Ascending aorta (tissue), 2 donors: ENCODE measurements around the gene INO80D. TPM values are rescaled to one million over a fixed set of nuclear protein-coding genes. Genes with fewer than 3 reads are reported as not detected.

Source experiments
- DNase-seq, 2 donors: peaks; one replicate each; pipeline ENCODE4 v3.0.0-alpha.2; 2019; ENCODE audit warnings: low spot score in 2 of 2
- H3K27ac ChIP-seq, 2 donors: fragments of 200-600 bp; sonication (generic); one replicate each; pipeline ENCODE4 v1.5.1; 2016 to 2017; ENCODE audit warnings: mild to moderate bottlenecking in 1 of 2
- H3K27me3 ChIP-seq: fragments of 200-600 bp; sonication (generic); one replicate; pipeline ENCODE4 v1.5.1; 2017
- H3K36me3 ChIP-seq, 2 donors: fragments of 200-600 bp; sonication (generic); one replicate each; pipeline ENCODE4 v1.5.1; 2016
- H3K4me1 ChIP-seq, 2 donors: fragments of 200-600 bp; sonication (generic); one replicate each; pipeline ENCODE4 v1.5.1; 2016 to 2017; ENCODE audit warnings: mild to moderate bottlenecking in 1 of 2
- H3K4me3 ChIP-seq, 2 donors: fragments of 200-600 bp; sonication (generic); one replicate each; pipeline ENCODE4 v1.5.1; 2016 to 2017; ENCODE audit warnings: mild to moderate bottlenecking in 1 of 2
- H3K9me3 ChIP-seq, 2 donors: fragments of 200-600 bp; sonication (generic); one replicate each; pipeline ENCODE4 v1.5.1; 2016
- intact Hi-C: fragments of 100-400 bp; cut with DNase I; formaldehyde crosslinking; loops from one replicate; pipeline ENCODE4 v1.15.1; 2023
- total RNA-seq: library from RNA; depleted of rRNA; stranded (reverse); fragments of >200 nt; gene quantifications from one replicate; pipeline ENCODE4 v1.1.0, GENCODE V29; 2016
- TF ChIP-seq, protein P1 (sequence below), 3 experiments: fragments of 200-600 bp in 2 of 3; fragments of 450-650 bp in 1 of 3; sonication (generic) in 2 of 3; IDR thresholded peaks; one replicate each; pipeline ENCODE4 v1.5.1; 2016 to 2019; ENCODE audit warnings: antibody characterized with exemption in 3 of 3, mild to moderate bottlenecking in 1 of 3, moderate library complexity in 1 of 3

Gene INO80D
- total RNA-seq, 1 donor from 2014 or later = 10.1 TPM

DNA sequence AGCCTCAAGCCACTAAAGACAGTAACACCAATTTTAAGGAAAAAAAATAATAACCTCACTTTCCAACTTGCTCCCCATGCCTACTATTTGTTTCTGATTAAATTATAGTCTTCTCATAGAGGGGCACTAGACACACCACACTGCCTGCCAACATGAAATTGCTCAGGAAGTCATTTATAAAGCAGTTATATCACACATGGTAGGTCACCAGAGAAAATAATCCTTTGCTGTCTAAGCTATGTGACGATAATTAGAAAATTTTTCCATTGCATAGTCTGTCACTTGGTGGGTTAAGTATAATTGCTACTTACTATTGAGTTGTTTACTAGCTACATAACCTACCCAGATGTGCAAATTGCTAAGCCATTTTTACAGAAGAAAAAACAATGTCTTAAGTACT, 85.2 kb downstream of the INO80D start:
- Histone ChIP-seq H3K27ac (no peak overlapping the region), H3K4me3 (no peak overlapping the region), H3K4me1 (no peaks in the 10 kb centered on the region), H3K9me3 (no peaks in the 10 kb centered on the region), H3K27me3 (no peaks in the 10 kb centered on the region), H3K36me3 (peaks cover 19 to 31% of the 10 kb centered on the region in 2 donors)
- TF ChIP-seq, protein P1, sequence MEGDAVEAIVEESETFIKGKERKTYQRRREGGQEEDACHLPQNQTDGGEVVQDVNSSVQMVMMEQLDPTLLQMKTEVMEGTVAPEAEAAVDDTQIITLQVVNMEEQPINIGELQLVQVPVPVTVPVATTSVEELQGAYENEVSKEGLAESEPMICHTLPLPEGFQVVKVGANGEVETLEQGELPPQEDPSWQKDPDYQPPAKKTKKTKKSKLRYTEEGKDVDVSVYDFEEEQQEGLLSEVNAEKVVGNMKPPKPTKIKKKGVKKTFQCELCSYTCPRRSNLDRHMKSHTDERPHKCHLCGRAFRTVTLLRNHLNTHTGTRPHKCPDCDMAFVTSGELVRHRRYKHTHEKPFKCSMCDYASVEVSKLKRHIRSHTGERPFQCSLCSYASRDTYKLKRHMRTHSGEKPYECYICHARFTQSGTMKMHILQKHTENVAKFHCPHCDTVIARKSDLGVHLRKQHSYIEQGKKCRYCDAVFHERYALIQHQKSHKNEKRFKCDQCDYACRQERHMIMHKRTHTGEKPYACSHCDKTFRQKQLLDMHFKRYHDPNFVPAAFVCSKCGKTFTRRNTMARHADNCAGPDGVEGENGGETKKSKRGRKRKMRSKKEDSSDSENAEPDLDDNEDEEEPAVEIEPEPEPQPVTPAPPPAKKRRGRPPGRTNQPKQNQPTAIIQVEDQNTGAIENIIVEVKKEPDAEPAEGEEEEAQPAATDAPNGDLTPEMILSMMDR (IDR thresholded peaks at IDR 0.05) = no peak
- intact Hi-C loops = no loop called here
- DNase-seq = no peak

DNA sequence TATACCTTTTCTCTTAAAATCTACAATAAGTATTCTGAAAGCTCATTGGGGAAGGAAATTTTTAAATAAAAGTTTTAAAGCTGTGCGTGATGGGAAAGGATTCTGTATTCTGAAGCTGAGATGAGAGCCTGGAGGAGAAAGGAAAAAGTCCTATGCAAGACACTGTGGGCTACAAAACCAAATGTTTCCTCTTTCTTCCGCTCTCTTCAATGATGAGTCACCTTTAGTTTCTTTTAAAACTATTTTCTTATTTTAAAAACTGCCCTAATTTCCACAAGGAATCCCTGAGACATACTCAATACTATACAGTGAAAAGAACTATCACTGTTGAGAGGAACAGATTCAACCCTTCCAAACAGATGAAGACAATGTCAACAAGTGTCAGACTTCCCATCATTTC, 87.4 kb downstream of the INO80D start:
- intact Hi-C loops = no loop called here
- Histone ChIP-seq H3K4me1 (no peaks in the 10 kb centered on the region), H3K4me3 (no peak overlapping the region), H3K27ac (no peak overlapping the region), H3K27me3 (no peaks in the 10 kb centered on the region), H3K36me3 (peaks cover 0 to 9% of the 10 kb centered on the region in 2 donors), H3K9me3 (no peaks in the 10 kb centered on the region)
- DNase-seq = no peak
- TF ChIP-seq, protein P1 (IDR thresholded peaks at IDR 0.05) = no peak

DNA sequence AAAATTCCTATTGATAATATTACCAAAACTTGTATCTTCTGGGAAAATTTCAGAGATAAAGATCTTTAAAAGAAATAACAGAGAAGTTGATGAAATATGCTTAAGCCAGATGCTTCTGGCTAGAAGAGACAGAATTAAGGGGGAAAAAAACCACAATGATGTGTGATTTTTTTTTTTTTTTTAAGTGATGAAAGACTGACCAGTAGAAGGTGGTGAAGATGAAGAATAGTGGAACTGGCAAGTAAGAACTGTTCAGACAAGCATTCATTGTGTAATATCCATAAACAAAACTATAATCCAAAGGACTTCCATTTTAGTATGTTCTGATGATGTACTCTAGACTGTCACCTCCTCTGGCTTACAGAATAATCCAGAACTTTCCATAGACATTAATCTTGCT, 89.8 kb downstream of the INO80D start:
- Histone ChIP-seq H3K27ac (no peak overlapping the region), H3K4me3 (no peak overlapping the region), H3K4me1 (no peaks in the 10 kb centered on the region), H3K9me3 (no peaks in the 10 kb centered on the region), H3K36me3 (peaks cover 0 to 26% of the 10 kb centered on the region in 2 donors), H3K27me3 (no peaks in the 10 kb centered on the region)
- no peak for DNase-seq
- intact Hi-C loops = no loop called here
- TF ChIP-seq, protein P1 (IDR thresholded peaks at IDR 0.05) = no peak

DNA sequence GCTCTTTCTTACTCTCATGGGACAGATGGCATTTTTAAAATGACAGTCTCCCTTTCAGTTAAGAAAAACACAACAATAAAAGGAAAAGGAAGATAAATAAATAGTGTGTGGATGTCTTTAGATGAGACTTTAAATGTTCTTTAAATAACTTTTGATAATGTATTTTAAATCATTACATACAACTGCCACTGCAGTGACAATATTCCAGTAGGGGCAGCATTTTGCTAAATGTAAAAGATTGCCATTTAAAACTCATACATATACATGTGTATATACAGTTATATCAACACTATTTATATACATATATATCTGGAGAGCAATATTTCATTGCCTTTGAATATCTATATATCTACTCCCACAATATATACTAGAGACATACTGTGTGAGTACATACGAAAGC, 90.7 kb downstream of the INO80D start:
- Histone ChIP-seq H3K4me1 (no peaks in the 10 kb centered on the region), H3K9me3 (no peaks in the 10 kb centered on the region), H3K27ac (no peak overlapping the region), H3K4me3 (no peak overlapping the region), H3K36me3 (peaks cover 0 to 27% of the 10 kb centered on the region in 2 donors), H3K27me3 (no peaks in the 10 kb centered on the region)
- TF ChIP-seq, protein P1 (IDR thresholded peaks at IDR 0.05) = no peak
- intact Hi-C loops = no loop called here
- DNase-seq = no peak

DNA sequence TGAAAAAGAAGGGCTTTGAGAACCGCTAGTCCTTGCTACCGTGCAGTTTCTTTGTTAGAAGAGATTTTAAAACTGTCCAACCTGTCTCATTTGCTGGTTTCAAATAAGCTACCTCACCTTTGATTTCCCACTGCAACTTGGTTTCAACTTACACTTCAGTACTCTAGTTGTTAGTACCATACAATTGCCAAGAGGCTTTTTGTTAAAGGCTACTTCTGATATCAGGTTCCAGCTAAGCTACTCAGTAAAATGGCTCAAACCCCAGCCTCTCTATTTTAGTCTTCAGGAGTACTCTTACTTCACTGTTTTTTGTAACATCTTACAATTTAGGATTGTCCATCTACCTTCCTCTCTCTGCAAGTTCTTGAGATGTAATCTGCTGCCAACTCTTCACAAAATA, 91.6 kb downstream of the INO80D start:
- TF ChIP-seq, protein P1 (IDR thresholded peaks at IDR 0.05) = no peak
- no peaks in the 10 kb centered on the region for H3K4me1 ChIP-seq
- no peak overlapping the region for H3K4me3 ChIP-seq
- DNase-seq = no peak
- no peaks in the 10 kb centered on the region for H3K9me3 ChIP-seq
- no peaks in the 10 kb centered on the region for H3K27me3 ChIP-seq
- peaks cover 0 to 31% of the 10 kb centered on the region in 2 donors for H3K36me3 ChIP-seq
- intact Hi-C loops = no loop called here
- no peak overlapping the region for H3K27ac ChIP-seq

DNA sequence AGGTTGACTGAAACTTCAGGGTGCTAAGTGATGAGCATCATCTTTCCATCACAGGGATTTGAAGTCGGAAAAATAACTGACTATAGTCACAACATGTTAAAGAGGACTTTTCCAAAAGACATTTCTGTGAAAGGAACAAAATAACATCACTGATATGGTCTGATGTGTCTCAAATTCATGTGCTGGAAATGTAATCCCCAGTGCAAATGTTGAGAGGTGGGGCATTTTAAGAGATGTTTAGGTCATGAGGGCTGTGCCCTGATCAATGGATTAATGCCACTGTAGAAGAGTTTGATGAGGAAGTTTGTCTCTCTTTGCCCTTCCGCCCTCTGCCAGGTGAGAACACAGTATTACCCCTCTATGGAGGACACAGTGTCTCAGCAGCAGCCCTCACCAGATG, 95.9 kb downstream of the INO80D start:
- Histone ChIP-seq H3K27ac (no peak overlapping the region), H3K4me3 (no peak overlapping the region), H3K27me3 (no peaks in the 10 kb centered on the region), H3K9me3 (no peaks in the 10 kb centered on the region), H3K4me1 (no peaks in the 10 kb centered on the region), H3K36me3 (peaks cover 0 to 22% of the 10 kb centered on the region in 2 donors)
- no peak for DNase-seq
- TF ChIP-seq, protein P1 (IDR thresholded peaks at IDR 0.05) = no peak
- intact Hi-C loops = no loop called here
